WERI-Rb-1 (cell line): ENCODE data around the gene ZNF219.

Experiments
- DNase-seq: peaks from one replicate; pipeline ENCODE4 v3.0.0-alpha.2; 2020
- H3K27ac ChIP-seq: fragments of 250-450 bp; sonication (Bioruptor Pico); 2 replicates; pipeline ENCODE4 v1.5.1; 2020; ENCODE audit warnings: mild to moderate bottlenecking, moderate library complexity
- H3K27me3 ChIP-seq: fragments of 250-450 bp; sonication (Bioruptor Pico); 2 replicates; pipeline ENCODE4 v1.5.1; 2021; ENCODE audit warnings: mild to moderate bottlenecking, low read depth, moderate library complexity; ENCODE audit not compliant: insufficient read depth, severe bottlenecking
- H3K36me3 ChIP-seq: fragments of 250-450 bp; sonication (Bioruptor Pico); 2 replicates; pipeline ENCODE4 v1.5.1; 2020; ENCODE audit warnings: mild to moderate bottlenecking, moderate library complexity
- H3K4me3 ChIP-seq: 2 replicates; pipeline ENCODE4 v1.5.1; 2011; ENCODE audit warnings: low read depth, mild to moderate bottlenecking, control low read depth, low read length
- H3K9me3 ChIP-seq: fragments of 250-450 bp; sonication (Bioruptor Pico); 2 replicates; pipeline ENCODE4 v1.5.1; 2021; ENCODE audit warnings: mild to moderate bottlenecking, moderate library complexity; ENCODE audit not compliant: severe bottlenecking
- CTCF ChIP-seq: IDR thresholded peaks from 2 replicates; pipeline ENCODE4 v1.5.1; 2011; ENCODE audit warnings: low read depth, mild to moderate bottlenecking, control low read depth, inconsistent platforms, low read length

Gene ZNF219

GRCh38 chr14:21072031-21072473 is 26.4 kb downstream of the ZNF219 start:
- Histone ChIP-seq H3K4me3 (peak overlapping the region; percentile 74), H3K27ac (peak overlapping the region; percentile 83; the same call in 1 of the 2 replicates), H3K36me3 (peaks cover 25% of the 10 kb centered on the region), H3K9me3 (no peaks in the 10 kb centered on the region), H3K27me3 (no peaks in the 10 kb centered on the region)
- DNase-seq = no peak
- TF ChIP-seq CTCF = no peak

- peak; percentile 88 for DNase-seq
Measured at GRCh38 chr14:21071225-21072030, 27.0 kb downstream of the ZNF219 start.

GRCh38 chr14:21070610-21071224 is 27.7 kb downstream of the ZNF219 start:
- Histone ChIP-seq H3K27ac (peak overlapping the region; percentile 83), H3K4me3 (peak overlapping the region; percentile 74), H3K9me3 (no peaks in the 10 kb centered on the region), H3K27me3 (no peaks in the 10 kb centered on the region), H3K36me3 (peaks cover 13% of the 10 kb centered on the region)
- no peak for TF ChIP-seq CTCF
- DNase-seq = peak; percentile 75

More at GRCh38 chr14:21071225-21072030, 27.0 kb downstream of the ZNF219 start:
- TF ChIP-seq CTCF = no peak
- no peaks in the 10 kb centered on the region for H3K27me3 ChIP-seq
- H3K27ac ChIP-seq = peak overlapping the region; percentile 83
- no peaks in the 10 kb centered on the region for H3K9me3 ChIP-seq
- peak overlapping the region; percentile 74 for H3K4me3 ChIP-seq
- H3K36me3 ChIP-seq = peaks cover 20% of the 10 kb centered on the region

GRCh38 chr14:21070083-21070609 is 28.3 kb downstream of the ZNF219 start, which contains the start of gene ARHGEF40:
TSS of gene ARHGEF40 (plus strand) at chr14:21070304. CDS start at chr14:21070397, 93 bp downstream.
- Histone ChIP-seq H3K27ac (peak within 1 kb of the TSS; percentile 83), H3K36me3 (peaks cover 11% of the 10 kb centered on the region), H3K9me3 (no peaks in the 10 kb centered on the region), H3K4me3 (peak within 1 kb of the TSS; percentile 74), H3K27me3 (no peaks in the 10 kb centered on the region)
- DNase-seq = peak; percentile 61
- no peak for TF ChIP-seq CTCF

GRCh38 chr14:21069388-21070082 is 28.9 kb downstream of the ZNF219 start:
- Histone ChIP-seq H3K9me3 (no peaks in the 10 kb centered on the region), H3K27ac (peak overlapping the region; percentile 83), H3K27me3 (no peaks in the 10 kb centered on the region), H3K36me3 (peaks cover 11% of the 10 kb centered on the region), H3K4me3 (peak overlapping the region; percentile 74)
- peak; percentile 35 for DNase-seq
- no peak for TF ChIP-seq CTCF
